Stimulated activated effector memory CD8-positive, alpha-beta T cell treated with anti-CD3 and anti-CD28 coated beads, Interleukin-12 subunit alpha, Interleukin-12 subunit beta, amount 100 ng/mL, for 72 hours (primary cell): Measurements from ENCODE around the gene ZNF391.
"Not testable (repeated sequence)": the region's sequence is repeated elsewhere in the genome, so short reads cannot be mapped to it uniquely, and the experiment has no call there.

Experiments
- ATAC-seq: fragments of 150-1000 bp; cut with Tn5 transposase; 2 replicates; pipeline ENCODE4 v1.10.0; 2021
- DNase-seq, 2 donors: peaks; one replicate each; pipeline ENCODE4 v3.0.0; 2021 to 2022; ENCODE audit warnings: low spot score in 2 of 2
- H3K27ac Mint-ChIP-seq: one replicate; pipeline ENCODE4 v1.8.0; 2022; ENCODE audit warnings: mild to moderate bottlenecking, mixed read lengths
- H3K36me3 Mint-ChIP-seq: one replicate; pipeline ENCODE4 v1.8.0; 2022; ENCODE audit warnings: mild to moderate bottlenecking, mixed read lengths
- H3K4me1 Mint-ChIP-seq: one replicate; pipeline ENCODE4 v1.8.0; 2022; ENCODE audit warnings: mixed read lengths
- H3K4me3 Mint-ChIP-seq: one replicate; pipeline ENCODE4 v1.8.0; 2022; ENCODE audit warnings: mild to moderate bottlenecking, mixed read lengths
- H3K9me3 Mint-ChIP-seq: one replicate; pipeline ENCODE4 v1.8.0; 2022; ENCODE audit warnings: mixed read lengths

ZNF391 gene

DNA sequence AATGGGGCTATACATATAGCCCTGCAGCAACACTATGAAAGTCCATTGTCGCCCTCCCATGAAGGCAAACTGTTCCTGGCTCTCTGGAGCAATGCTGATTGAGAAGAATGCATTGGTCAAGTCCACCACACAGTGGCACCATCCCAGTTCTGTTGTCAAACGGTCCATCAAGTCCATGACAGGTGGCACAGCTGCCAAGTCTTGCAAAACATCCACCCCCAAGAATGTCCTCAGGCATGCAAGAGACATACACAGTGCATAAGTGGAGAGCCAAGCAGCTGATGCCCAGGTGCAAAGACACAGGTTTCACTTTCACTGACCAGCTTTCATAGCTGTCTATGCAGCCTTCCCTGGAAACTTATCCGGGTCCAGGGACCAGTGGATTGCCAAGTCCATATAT lies 17.5 kb downstream of the ZNF391 start:
- ATAC-seq (no peak), DNase-seq (no peak)
- H3K9me3 Mint-ChIP-seq, result peaks cover 21% of the 10 kb centered on the region
- H3K4me1 Mint-ChIP-seq, result no peaks in the 10 kb centered on the region
- no peaks in the 10 kb centered on the region for H3K36me3 Mint-ChIP-seq
- H3K27ac Mint-ChIP-seq, result no peak overlapping the region
- H3K4me3 Mint-ChIP-seq, result no peak overlapping the region

- Mint-ChIP-seq H3K4me3 (no peak overlapping the region), H3K27ac (no peak overlapping the region), H3K9me3 (peaks cover 13% of the 10 kb centered on the region), H3K36me3 (no peaks in the 10 kb centered on the region), H3K4me1 (no peaks in the 10 kb centered on the region)
- DNase-seq, result no peak
- ATAC-seq, result no peak
These were observed 18.7 kb downstream of the ZNF391 start for GRCh38 chr6:27407153-27407814.

GRCh38 chr6:27414300-27414699 lies 25.7 kb downstream of the ZNF391 start:
- no peak for ATAC-seq
- H3K4me1 Mint-ChIP-seq, result no peaks in the 10 kb centered on the region
- no peak overlapping the region for H3K4me3 Mint-ChIP-seq
- no peaks in the 10 kb centered on the region for H3K9me3 Mint-ChIP-seq
- no peak overlapping the region for H3K27ac Mint-ChIP-seq
- H3K36me3 Mint-ChIP-seq, result no peaks in the 10 kb centered on the region
- no peak for DNase-seq

GRCh38 chr6:27414996-27415395 lies 26.4 kb downstream of the ZNF391 start:
- Mint-ChIP-seq H3K27ac (no peak overlapping the region), H3K36me3 (no peaks in the 10 kb centered on the region), H3K9me3 (no peaks in the 10 kb centered on the region), H3K4me1 (no peaks in the 10 kb centered on the region), H3K4me3 (no peak overlapping the region)
- DNase-seq (no peak), ATAC-seq (no peak)

DNA sequence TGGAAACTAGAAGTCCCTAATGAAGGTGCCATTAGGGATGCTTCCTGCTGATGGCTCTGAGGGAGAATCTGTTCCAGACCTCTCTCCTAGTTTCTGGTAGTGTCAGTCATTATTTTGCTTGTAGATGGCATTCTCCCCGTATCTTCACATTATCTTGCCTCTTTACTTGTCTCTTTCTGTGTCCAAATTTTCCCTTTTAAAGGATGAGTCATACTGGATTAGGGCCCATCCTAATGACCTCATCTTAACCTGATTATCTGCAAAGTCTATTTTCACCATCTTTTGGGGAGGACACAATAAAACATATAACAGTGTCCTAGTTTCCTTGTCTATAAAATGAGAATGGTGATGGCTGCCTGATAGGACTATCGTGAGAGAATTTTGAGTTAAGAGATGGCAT lies 27.3 kb downstream of the ZNF391 start:
- Mint-ChIP-seq H3K4me3 (no peak overlapping the region), H3K36me3 (no peaks in the 10 kb centered on the region), H3K27ac (no peak overlapping the region), H3K9me3 (no peaks in the 10 kb centered on the region), H3K4me1 (no peaks in the 10 kb centered on the region)
- ATAC-seq, result no peak
- no peak for DNase-seq

DNA sequence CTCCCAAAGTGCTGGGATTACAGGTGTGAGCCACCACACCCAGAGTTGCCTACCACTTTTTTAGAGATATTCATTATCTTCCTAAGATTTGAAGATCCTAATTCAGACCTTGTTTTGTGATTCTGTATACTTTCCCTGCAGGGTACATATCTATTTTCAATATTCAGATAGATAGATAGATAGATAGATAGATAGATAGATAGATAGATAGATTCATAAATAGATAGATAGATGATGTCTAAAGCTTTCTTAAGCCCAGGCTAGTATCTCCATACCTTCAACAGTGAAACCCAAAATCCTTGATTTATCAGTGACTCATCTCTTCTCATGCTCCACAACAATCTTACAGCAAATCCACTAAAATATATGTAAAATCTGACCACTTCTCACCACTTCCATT lies 30.8 kb downstream of the ZNF391 start:
- H3K4me3 Mint-ChIP-seq, result no peak overlapping the region

DNA sequence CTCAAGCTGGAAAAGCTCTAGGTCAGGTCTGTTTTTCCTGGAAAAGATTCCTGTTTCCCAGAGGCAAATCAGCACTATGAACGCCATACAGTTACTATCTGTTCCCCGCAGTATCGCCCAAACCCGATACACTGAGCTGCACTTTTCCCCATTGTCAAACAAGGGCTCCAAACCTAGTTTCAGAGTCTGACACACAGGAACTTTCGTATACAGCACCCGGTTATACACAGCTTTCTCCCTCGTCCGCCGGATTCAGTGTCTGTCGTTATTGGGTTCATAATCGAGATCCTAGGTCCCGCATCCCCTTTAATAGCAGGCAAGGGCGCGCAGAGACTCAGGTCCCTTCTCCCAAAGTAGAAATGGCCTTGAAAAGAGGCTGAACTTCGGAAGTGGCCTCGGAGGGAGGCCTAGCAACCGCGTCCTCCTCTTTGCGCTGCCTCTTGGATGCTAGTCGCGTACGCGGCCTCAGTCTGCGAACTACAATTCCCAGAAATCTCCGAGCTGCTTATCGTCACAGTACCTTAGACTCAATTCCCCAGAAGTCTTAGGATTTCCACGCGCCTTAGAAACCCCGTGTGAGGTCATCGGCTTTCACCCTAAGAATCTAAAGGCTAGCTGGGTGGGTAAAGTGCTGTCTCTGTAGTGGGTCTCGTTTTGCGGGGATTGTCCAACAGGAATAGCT lies 34.2 kb downstream of the ZNF391 start:
- Mint-ChIP-seq H3K9me3 (no peaks in the 10 kb centered on the region), H3K4me1 (no peaks in the 10 kb centered on the region), H3K36me3 (no peaks in the 10 kb centered on the region), H3K27ac (no peak overlapping the region), H3K4me3 (no peak overlapping the region)
- ATAC-seq, result no peak
- no peak for DNase-seq

More for the DNA sequence above, 30.8 kb downstream of the ZNF391 start:
- Mint-ChIP-seq H3K9me3 (no peaks in the 10 kb centered on the region), H3K36me3 (no peaks in the 10 kb centered on the region), H3K27ac (no peak overlapping the region), H3K4me1 (no peaks in the 10 kb centered on the region)
- ATAC-seq (no peak), DNase-seq (no peak)

GRCh38 chr6:27424851-27425250 lies 36.3 kb downstream of the ZNF391 start:
- H3K36me3 Mint-ChIP-seq, H3K27ac Mint-ChIP-seq, DNase-seq, H3K4me3 Mint-ChIP-seq, H3K4me1 Mint-ChIP-seq, ATAC-seq, H3K9me3 Mint-ChIP-seq: not testable (repeated sequence)

GRCh38 chr6:27426045-27426620 lies 37.6 kb downstream of the ZNF391 start:
- no peaks in the 10 kb centered on the region for H3K4me1 Mint-ChIP-seq
- DNase-seq (no peak), ATAC-seq (no peak)
- H3K9me3 Mint-ChIP-seq, result no peaks in the 10 kb centered on the region
- no peaks in the 10 kb centered on the region for H3K36me3 Mint-ChIP-seq
- H3K4me3 Mint-ChIP-seq, result no peak overlapping the region
- no peak overlapping the region for H3K27ac Mint-ChIP-seq

- Mint-ChIP-seq H3K27ac (no peak overlapping the region), H3K4me3 (no peak overlapping the region), H3K4me1 (no peaks in the 10 kb centered on the region), H3K9me3 (no peaks in the 10 kb centered on the region), H3K36me3 (no peaks in the 10 kb centered on the region)
- ATAC-seq, result no peak
- no peak for DNase-seq
These were observed 39.9 kb downstream of the ZNF391 start for GRCh38 chr6:27428502-27428901.

DNA sequence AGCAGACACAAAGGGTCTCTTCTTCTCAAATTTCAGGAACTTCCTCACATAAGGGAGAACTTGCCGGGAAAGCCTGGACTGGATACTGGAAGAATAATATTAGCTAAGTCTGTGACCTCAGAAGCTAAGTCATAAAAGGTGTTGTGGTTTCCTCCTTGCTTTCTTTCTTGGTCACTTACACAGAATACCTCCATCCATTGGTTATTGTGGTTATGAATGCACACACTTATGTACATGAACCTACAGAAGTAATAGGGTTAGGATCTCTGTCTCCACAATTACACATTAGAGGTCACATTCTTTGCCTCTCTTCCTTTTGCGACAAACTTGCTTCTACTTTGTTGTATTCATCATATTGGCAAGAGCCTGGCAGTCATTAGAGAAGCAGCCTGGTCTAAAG lies 40.4 kb downstream of the ZNF391 start:
- ATAC-seq (peak; percentile 51), DNase-seq (no peak)
- peaks cover 3% of the 10 kb centered on the region for H3K9me3 Mint-ChIP-seq
- no peak overlapping the region for H3K27ac Mint-ChIP-seq
- H3K4me3 Mint-ChIP-seq, result no peak overlapping the region
- no peaks in the 10 kb centered on the region for H3K36me3 Mint-ChIP-seq
- H3K4me1 Mint-ChIP-seq, result no peaks in the 10 kb centered on the region

GRCh38 chr6:27433714-27434113 lies 45.2 kb downstream of the ZNF391 start:
- DNase-seq, result no peak
- Mint-ChIP-seq H3K27ac (no peak overlapping the region), H3K36me3 (no peaks in the 10 kb centered on the region), H3K4me1 (no peaks in the 10 kb centered on the region), H3K9me3 (peaks cover 14% of the 10 kb centered on the region), H3K4me3 (no peak overlapping the region)
- no peak for ATAC-seq

- DNase-seq (no peak), ATAC-seq (no peak)
- Mint-ChIP-seq H3K36me3 (no peaks in the 10 kb centered on the region), H3K4me1 (no peaks in the 10 kb centered on the region), H3K9me3 (peaks cover 13% of the 10 kb centered on the region), H3K27ac (no peak overlapping the region), H3K4me3 (no peak overlapping the region)
These were observed 50.8 kb downstream of the ZNF391 start for GRCh38 chr6:27439371-27439770.

GRCh38 chr6:27441001-27441400 lies 52.4 kb downstream of the ZNF391 start:
- no peaks in the 10 kb centered on the region for H3K36me3 Mint-ChIP-seq
- no peak for DNase-seq
- no peak overlapping the region for H3K27ac Mint-ChIP-seq
- no peaks in the 10 kb centered on the region for H3K4me1 Mint-ChIP-seq
- ATAC-seq, result no peak
- peaks cover 8% of the 10 kb centered on the region for H3K9me3 Mint-ChIP-seq
- no peak overlapping the region for H3K4me3 Mint-ChIP-seq

GRCh38 chr6:27442932-27443331 lies 54.4 kb downstream of the ZNF391 start:
- Mint-ChIP-seq H3K4me3 (no peak overlapping the region), H3K9me3 (peaks cover 8% of the 10 kb centered on the region), H3K36me3 (no peaks in the 10 kb centered on the region), H3K4me1 (no peaks in the 10 kb centered on the region), H3K27ac (no peak overlapping the region)
- ATAC-seq (no peak), DNase-seq (no peak)

- Mint-ChIP-seq H3K36me3 (peaks cover 19% of the 10 kb centered on the region), H3K4me3 (no peak overlapping the region), H3K9me3 (peaks cover 26% of the 10 kb centered on the region), H3K27ac (no peak overlapping the region), H3K4me1 (no peaks in the 10 kb centered on the region)
- no peak for ATAC-seq
- no peak for DNase-seq
These were observed 59.9 kb downstream of the ZNF391 start for GRCh38 chr6:27448456-27448855.
